ENCODE data around the gene FUBP3. TPM values are rescaled to one million over a fixed set of nuclear protein-coding genes. Genes with fewer than 3 reads are reported as not detected.
"Not testable (repeated sequence)": the region's sequence is repeated elsewhere in the genome, so short reads cannot be mapped to it uniquely, and the experiment has no call there.

The FUBP3 gene
- total RNA-seq, 2 experiments from 2014 or later, result 36.4 to 40.8 TPM

GRCh38 chr9:130685945-130686344 lies 106.6 kb downstream of the FUBP3 start:
- peaks cover 22% of the 10 kb centered on the region for H3K4me1 Mint-ChIP-seq (ENCODE audit: low read depth)
- H3K36me3 Mint-ChIP-seq (ENCODE audit: low read depth); H3K9me3 Mint-ChIP-seq (ENCODE audit: insufficient read depth); DNase-seq; ATAC-seq; POLR2A ChIA-PET; H3K27ac Mint-ChIP-seq; H3K4me3 Mint-ChIP-seq: not testable (repeated sequence)
- peaks cover 20% of the 10 kb centered on the region for H3K27me3 Mint-ChIP-seq (ENCODE audit: low read depth)
- CTCF ChIA-PET, result interaction anchor here (1.2 to 1.3 kb wide), 2 partner anchors 15 to 225 kb away, joined by 6 read pairs; no protein-coding TSS in a partner anchor

DNA sequence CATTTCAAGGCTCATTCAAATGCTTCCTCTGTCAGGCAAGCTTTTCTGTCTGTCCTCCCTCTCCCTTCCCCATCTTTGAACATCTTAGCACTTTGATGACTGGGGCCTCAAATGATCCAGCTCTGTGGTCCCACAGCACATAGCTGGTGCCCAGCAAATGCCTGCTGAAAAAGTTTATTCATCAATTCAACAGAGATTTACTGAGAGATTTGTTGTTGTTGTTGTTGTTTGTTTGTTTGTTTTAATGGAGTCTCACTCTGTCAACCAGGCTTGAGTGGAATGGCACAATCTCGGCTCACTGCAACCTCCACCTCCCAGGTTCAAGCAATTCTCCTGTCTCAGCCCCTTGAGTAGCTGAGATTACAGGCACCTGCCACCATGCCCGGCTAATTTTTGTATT lies 108.2 kb downstream of the FUBP3 start:
- no peaks in the 10 kb centered on the region for H3K9me3 Mint-ChIP-seq (ENCODE audit: insufficient read depth)
- no peaks in the 10 kb centered on the region for H3K36me3 Mint-ChIP-seq (ENCODE audit: low read depth)
- CTCF ChIA-PET, result interaction anchor here (1.2 to 1.3 kb wide), 2 partner anchors 14 to 19 kb away, joined by 4 read pairs; no protein-coding TSS in a partner anchor
- no peak overlapping the region for H3K4me3 Mint-ChIP-seq
- DNase-seq (no peak), ATAC-seq (no peak)
- H3K27ac Mint-ChIP-seq, result no peak overlapping the region
- POLR2A ChIA-PET, result no interaction called here
- H3K27me3 Mint-ChIP-seq (ENCODE audit: low read depth), result peaks cover 18% of the 10 kb centered on the region
- H3K4me1 Mint-ChIP-seq (ENCODE audit: low read depth), result peaks cover 19% of the 10 kb centered on the region

Small RNA genes lying within 50 kb of the gene (microRNA-seq; reads per million reads assigned to microRNA genes)
- gene MIR6856, result not detected

Other genes starting within 250 kb of the FUBP3 start
- gene ASS1, start 134.6 kb upstream of the FUBP3 start, total RNA-seq, result 1 to 10 TPM; 1.8 to 3.1 TPM
- gene PRDM12, start 85.0 kb downstream of the FUBP3 start, total RNA-seq, result not detected
- 10 to 100 TPM; 59.6 to 61.6 TPM for gene EXOSC2, start 114.2 kb downstream of the FUBP3 start, total RNA-seq